ENCODE measurements around the gene KLLN. TPM values are rescaled to one million over a fixed set of nuclear protein-coding genes. Genes with fewer than 3 reads are reported as not detected.
"Not testable (repeated sequence)": the region's sequence is repeated elsewhere in the genome, so short reads cannot be mapped to it uniquely, and the experiment has no call there.

The KLLN gene, protein sequence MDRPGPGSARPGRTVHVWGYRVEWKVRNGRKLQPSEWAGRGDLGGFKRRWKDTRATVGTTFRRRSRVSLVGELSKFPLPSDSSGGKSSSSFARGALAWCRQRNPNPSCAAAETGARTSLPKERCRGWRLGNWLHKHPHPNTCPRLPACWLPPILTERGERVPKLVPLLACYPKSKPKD
- total RNA-seq = 0.60 TPM

DNA sequence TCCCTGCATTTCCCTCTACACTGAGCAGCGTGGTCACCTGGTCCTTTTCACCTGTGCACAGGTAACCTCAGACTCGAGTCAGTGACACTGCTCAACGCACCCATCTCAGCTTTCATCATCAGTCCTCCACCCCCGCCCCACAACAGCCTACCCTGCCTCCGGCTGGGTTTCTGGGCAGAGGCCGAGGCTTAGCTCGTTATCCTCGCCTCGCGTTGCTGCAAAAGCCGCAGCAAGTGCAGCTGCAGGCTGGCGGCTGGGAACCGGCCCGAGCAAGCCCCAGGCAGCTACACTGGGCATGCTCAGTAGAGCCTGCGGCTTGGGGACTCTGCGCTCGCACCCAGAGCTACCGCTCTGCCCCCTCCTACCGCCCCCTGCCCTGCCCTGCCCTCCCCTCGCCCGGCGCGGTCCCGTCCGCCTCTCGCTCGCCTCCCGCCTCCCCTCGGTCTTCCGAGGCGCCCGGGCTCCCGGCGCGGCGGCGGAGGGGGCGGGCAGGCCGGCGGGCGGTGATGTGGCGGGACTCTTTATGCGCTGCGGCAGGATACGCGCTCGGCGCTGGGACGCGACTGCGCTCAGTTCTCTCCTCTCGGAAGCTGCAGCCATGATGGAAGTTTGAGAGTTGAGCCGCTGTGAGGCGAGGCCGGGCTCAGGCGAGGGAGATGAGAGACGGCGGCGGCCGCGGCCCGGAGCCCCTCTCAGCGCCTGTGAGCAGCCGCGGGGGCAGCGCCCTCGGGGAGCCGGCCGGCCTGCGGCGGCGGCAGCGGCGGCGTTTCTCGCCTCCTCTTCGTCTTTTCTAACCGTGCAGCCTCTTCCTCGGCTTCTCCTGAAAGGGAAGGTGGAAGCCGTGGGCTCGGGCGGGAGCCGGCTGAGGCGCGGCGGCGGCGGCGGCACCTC lies at the start of gene KLLN, which contains the start of gene PTEN:
Gene KLLN (minus strand): TSS at position 481 of the 891 bp plus-strand sequence. CDS start 1,046 bp downstream, outside the sequence.
Gene PTEN (plus strand): TSS at position 573 of the 891 bp plus-strand sequence. CDS start 845 bp downstream, outside the sequence.
- ATAC-seq = peak; percentile 82

DNA sequence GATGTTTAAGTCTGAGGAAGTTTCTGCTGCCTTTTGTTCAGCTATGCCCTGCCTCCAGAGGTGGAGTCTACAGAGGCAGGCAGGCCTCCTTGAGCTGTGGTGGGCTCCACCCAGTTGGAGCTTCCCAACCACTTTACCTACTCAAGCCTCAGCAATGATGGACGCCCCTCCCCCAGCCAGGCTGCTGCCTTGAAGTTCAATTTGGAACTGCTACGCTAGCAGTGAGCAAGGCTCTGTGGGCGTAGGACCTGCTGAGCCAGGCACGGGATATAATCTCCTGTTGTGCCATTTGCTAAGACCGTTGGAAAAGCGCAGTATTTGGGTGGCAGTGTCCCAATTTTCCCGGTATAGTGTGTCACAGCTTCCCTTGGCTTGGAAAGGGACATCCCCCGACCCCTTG lies 40.1 kb upstream of the KLLN start:
- ATAC-seq = not testable (repeated sequence)

DNA sequence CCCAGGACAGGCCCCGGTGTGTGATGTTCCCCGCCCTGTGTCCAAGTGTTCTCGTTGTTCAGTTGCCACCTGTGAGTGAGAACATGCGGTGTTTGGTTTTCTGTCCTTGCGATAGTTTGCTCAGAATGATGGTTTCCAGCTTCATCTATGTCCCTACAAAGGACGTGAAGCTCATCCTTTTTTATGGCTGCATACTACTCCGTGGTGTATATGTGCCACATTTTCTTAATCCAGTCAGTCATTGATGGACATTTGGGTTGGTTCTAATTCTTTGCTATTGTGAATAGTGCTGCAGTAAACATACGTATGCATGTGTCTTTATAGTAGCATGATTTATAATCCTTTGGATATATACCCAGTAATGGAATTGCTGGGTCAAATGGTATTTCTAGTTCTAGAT lies 34.6 kb upstream of the KLLN start:
- not testable (repeated sequence) for ATAC-seq

DNA sequence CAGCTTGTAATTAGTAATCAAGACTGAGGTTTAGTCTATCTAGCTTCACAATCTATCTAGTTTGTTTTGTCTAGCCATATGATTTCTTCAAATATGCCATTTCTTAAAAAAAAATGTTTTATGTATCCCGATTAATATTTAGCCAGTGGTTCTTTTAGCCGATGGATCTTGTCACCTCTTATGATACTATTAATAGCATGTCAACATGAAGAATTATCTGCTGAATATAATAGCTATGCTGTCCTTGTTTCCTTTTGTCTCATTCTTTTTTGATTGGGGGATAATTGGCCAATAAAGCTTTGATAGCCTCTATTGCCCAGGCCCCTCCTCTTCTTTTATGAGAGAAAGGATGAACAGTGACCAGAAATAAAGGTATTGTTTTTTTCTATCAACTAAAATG lies 32.9 kb upstream of the KLLN start:
- no peak for ATAC-seq

DNA sequence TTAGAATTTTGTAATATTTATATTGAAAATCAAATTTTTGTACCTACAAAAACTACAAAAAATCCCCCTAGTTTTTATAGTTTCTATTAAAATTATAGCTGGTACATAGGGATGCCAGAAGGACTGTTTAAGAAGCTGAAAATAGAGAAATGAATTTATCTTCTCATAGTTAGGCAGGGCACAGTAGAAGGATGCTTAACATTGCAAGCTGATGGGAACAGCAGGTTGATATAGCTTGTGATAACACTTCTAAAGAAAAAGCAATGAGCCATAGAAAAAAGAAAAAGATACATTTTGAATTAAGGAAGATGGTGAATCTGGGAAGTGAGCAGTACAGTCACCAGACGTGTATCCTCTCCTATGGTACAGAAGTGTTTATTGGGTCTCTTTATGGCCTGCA lies 32.1 kb upstream of the KLLN start:
- ATAC-seq = no peak

DNA sequence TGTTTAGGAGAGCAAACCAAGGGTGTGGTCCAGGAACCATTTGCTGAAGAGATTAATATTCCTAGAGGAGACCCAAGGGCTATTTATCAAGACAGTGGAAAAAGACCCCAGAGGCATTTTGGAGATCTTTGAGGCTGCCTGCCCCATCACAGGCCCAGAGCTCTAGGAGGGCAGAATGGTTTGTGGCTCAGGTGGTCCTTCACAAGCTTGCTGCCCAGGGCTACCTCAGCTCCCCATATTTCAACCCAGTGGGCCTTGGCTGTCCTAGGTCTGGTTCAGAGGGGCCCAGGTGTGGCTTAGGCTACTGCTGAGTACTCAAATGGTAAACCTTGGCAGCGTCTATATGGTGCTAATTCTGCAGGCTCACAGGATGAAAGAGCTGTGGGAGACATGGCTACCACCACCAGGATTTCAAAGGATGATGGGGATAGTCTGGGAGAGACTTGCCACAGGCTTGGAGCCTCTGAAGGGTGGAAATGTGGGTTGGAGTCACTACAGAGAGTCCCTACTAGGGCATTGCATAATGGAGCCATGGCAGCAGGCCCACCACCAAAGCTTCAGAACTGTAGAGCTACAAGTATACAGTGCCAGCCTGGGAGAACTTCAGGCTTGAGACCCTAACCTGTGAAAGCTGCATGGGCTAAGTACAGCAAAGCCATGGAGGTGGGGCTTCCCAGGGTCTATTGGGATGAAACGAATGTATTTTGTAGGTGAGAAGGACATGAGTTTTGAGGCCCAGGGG lies 24.4 kb upstream of the KLLN start:
- peak; percentile 26 for ATAC-seq

DNA sequence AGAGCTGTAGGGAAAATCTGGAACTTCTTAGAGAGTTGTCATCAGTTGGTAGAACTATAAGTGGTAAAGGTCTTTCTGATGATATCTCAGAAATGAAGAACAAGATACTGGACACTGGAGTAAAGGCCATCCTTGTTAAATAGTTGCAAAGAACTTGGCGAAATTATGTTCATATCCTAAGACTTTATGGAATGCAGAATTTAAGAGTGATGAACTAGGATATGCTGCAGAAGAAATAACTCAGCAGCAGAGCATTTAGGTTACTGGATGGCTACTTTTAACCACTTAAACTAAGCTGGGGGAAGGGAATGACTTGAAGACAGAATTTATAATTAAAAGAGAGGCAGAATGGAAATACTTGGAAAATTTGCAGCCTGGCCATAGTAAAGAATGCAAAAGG lies 23.8 kb upstream of the KLLN start:
- ATAC-seq = no peak

DNA sequence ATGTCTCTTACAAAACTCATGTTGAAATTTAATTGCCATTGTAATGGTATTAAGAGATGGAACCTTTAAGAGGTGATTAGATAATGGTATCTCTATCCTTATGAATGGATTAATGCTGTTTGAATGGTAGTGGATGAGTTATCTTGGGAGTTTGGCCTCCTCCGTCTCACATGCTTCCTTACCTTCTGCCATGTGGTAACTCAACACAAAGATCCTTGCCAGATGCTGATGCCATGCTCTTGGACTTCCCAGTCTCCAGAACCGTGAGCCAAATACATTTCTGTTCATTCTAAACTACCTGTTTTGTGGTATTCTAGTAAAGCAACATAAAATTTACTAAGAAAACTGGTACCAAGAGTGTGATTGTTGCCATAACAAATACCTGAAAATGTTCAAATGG lies 23.3 kb upstream of the KLLN start:
- ATAC-seq = no peak

DNA sequence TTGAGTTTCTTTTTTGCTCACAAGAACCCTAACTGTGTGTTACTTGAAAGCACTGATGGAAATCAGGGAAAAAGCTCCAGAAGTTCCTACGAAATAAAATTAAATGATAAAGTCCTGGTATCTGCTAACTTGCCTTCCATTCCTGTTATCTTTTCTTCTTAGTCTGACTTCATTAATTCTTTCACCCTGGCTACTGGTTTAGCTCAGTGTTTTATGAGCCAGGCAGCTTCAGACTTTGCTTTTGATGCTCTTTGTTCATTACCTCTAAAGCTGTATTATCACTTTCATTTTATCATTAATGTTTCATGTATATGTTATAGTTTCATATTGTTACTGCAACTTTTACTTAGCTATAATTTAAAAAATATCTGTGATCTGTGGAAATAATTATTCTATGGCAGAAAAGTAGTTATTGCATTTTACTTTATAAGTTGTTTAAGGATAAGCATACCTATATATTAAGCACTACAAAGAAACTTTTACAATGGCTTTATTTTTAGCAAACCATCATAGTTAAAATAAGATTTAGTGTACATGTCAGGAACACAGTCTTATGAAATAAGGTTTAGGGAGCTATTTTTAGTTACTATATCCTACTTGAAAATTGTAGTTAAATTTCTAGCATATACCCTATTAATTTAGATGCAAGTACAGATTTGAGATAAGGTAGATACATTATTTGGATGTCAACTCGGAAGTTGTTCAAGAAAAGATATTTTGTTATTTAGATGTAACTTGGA lies 19.4 kb upstream of the KLLN start:
- ATAC-seq = no peak

DNA sequence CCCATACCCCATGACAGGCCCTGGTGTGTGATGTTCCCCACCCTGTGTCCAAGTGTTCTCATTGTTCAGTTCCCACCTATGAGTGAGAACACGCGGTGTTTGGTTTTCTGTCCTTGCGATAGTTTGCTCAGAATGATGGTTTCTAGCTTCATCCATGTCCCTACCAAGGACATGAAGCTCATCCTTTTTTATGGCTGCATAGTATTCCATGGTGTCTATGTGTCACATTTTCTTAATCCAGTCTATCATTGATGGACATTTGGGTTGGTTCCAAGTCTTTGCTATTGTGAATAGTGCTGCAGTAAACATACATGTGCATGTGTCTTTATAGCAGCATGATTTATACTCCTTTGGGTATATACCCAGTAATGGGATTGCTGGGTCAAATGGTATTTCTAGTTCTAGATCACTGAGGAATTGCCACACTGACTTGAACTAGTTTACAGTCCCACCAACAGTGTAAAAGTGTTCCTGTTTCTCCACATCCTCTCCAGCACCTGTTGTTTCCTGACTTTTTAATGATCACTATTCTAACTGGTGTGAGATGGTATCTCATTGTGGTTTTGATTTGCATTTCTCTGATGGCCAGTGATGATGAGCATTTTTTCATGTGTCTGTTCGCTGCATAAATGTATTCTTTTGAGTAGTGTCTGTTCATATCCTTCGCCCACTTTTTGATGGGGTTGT lies 18.2 kb upstream of the KLLN start:
- ATAC-seq = not testable (repeated sequence)

DNA sequence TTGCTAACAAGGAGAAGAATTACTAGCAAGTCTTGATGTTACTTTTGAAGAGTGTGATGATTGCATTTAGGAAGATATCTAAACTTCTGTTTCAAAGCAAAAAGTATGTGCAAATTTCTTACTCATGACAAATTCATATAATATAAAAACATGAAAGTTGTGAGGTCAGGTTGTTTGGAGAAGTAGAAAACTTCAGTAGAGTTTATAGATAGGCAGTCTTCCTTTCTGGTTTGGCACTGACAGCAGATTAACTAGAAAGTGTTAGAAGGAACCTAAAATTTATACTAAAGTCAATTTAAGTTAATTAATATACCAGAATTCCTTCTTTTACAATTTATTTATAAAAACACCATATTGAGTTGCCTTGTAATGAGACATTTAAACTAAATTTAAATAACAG lies 17.0 kb upstream of the KLLN start:
- ATAC-seq = no peak

DNA sequence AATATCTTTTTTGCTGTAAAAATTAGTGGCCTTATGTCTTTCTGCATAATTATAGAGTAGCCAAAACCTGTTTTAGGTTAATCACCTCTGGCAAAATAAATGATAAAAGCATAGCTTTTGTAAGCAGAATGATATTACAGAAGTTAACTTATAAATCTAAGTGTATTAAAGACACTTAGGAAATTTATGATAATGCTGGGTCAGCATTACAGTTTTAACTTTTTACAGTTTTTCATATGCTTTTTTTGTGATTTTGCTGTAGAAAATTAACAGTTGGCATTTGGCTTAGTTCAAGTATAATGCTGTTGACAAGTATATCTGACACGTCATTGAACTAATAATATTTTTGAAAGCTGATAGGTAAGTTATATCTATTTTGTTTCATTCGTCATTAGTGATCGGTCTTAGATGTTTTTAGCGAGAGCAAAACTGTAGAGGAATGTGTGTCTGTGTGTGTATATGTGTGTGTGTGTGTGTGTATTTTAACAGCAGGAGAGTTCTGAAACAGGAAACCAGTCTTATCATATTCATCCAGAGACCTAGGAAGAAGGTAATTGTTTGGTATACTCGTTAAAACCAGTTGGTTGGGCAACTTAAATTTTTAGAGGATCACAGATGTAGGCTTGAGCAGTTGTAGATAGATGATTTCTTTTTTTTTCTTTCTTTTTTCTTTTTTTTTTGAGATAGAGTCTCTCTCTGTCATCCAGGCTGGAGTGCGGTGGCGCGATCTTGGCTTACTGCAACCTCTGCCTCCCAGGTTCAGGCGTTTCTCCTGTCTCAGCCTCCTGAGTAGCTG lies 15.5 kb upstream of the KLLN start:
- no peak for ATAC-seq

DNA sequence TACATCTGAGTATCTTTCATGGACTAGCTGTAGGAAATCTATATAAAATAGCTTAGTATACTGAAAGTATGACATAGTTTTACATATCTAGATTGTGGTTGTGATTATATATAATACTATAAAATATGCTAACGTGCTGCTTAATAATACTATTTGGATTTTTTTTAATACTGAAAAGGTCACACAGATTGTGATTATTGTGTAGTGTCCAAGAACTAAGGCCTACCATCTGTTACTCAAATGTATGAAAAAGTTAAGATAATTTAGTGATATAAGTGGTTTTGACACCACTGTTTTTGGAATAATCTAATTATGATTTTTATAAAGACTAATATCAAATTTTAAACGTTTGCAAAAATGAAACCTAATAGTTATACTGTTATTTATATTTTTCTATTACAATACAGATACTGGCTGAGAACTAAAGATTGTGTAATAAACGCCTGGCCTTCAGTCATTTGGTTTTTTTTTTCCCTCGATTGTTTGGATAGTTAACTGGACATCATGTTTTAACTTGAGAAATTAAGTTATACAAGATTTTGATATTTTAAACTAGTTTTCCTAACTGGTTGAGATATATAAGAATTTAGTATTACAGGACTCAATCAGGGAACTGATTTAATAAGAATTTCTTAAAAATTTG lies 12.7 kb upstream of the KLLN start:
- ATAC-seq = no peak

DNA sequence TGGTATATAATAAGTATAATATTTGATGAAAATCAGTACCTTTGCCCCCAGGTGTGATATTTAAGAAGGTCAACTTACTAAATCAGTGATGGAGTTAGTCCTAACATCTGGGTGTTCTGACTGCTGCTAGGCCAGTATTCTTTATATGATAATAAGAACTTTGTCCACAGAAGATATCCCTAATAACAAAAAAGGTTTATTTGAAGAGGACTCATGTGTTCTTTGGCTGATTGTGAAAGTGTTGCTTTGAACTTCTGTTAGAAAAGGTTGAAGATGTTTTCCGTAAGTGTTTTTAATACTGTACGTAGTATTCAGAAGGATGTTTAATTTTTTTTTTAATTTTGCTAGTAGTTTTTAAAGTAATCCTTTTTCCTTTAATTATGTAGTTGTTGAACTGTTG lies 10.3 kb upstream of the KLLN start:
- no peak for ATAC-seq

DNA sequence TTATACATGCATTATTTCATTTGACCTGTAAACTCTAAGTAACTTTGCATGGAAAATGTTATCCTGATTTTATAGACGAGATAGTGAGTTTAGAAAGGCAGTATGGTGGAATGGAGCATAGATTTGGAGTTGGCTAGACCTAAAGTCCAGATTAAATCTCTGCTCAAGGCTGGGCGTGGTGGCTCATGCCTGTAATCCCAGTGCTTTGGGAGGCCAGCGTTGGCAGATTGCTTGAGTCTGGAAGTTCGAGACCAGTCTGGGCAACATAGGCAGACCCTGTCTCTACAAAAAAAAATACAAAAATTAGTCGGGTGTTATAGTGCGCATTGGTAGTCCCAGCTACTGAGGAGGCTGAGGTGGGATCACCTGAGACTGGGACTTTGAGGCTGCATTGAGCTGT lies 9.5 kb upstream of the KLLN start:
- ATAC-seq = no peak

DNA sequence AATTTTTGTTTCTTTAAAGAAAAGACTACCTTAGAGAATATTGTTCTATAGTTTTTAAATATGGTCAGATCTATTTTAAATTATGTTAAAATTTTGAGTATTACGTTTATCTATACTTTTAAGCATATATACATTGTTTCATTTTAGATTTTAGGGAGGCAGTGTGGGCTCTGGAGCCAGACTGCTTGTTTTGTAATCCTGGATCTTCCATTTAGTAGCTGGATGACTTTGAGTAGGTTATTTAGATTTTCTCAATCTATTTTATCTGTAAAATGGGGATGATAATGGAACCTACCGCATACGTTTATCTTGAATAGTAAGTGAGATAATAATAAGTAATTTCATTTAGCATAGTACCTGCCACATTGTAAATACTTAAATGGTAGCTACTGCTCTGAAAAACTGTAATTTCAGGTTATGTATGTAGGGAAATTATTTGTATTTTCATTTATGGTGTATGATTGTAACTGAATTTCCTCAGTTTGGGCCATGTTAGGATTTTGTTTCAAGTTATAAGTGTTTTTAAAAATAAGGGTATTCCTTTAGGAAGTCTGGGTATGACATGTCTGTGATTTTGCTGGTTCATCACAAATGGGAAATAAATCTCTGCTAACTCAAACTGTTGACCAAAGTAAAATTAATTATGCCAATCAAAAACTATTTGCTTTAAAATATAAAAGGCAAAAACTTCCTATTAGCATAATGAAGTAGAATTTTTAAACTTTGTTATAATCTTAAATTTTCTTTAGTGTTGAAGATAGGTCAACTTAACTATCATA lies 6.6 kb upstream of the KLLN start:
- ATAC-seq = no peak

DNA sequence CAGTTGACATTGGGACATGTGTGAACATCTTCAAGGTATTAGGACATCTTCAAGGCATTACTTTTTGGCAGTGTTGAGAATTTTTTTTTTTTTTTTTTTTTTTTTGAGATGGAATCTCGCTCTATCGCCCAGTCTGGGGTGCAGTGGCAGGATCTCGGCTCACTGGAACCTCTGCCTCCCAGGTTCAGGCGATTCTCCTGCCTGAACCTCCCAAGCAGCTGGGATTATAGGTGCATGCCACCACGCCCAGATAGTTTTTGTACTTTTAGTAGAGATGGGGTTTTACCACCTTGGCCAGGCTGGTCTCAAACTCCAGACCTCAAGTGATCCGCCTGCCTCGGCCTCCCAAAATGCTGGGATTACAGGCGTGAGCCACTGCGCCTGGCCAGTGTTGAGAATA lies 5.8 kb upstream of the KLLN start:
- not testable (repeated sequence) for ATAC-seq

DNA sequence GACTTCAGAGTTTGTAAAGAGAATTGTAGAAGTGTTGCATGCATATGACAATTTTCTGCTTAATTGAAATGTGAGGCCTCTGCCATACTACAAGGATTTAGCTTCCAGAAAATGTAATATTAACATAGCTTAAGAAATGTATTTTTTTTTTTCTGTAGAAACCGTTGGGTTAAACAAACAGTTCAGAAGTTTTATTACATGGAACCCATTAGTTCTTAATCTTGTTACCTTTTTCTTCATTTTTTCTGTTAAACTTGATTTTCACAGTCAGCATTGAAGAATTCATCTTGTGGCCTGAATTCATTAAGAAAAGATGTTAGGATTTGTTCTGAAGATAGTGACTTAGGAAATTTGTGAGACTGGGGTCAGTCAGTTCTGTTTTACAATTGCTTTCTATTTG lies 4.9 kb upstream of the KLLN start:
- no peak for ATAC-seq

DNA sequence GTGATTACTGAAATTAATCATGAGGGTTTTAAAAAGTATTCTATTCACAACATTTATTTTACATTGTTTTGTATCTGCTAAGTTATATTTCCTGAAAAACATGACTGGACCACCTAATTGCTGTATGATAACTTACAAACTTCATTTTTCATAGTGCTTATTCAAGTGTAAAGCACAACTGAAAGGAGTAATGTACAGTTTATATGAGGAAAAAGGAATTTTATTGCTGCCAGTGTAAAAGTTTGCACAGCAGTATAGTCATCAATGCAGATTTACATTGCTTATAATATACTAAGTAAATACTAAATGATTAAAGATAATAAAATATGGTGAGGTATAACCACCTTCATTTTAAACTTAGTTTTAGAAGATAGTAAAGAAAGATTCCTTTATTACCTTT lies 4.1 kb upstream of the KLLN start:
- ATAC-seq = no peak
